ENCODE measurements around the gene RIMBP2.

DNA sequence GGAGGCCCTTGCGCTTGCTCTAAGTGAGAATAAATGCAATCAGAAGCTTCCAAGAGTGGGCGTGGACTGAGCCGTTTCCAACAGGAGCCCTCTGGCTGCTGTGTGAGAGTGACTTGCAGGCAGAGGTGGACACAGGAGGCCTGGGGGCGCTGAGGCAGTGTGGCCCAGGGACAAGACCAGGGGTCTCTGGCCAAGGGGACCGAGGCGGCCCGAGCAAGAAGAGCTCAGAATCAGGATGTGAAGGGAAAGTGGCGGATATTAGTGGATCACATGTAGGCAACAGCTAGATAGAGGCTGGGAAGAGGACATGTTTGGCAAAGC lies 8.6 kb downstream of the RIMBP2 start:
- TF ChIP-seq, protein P1, sequence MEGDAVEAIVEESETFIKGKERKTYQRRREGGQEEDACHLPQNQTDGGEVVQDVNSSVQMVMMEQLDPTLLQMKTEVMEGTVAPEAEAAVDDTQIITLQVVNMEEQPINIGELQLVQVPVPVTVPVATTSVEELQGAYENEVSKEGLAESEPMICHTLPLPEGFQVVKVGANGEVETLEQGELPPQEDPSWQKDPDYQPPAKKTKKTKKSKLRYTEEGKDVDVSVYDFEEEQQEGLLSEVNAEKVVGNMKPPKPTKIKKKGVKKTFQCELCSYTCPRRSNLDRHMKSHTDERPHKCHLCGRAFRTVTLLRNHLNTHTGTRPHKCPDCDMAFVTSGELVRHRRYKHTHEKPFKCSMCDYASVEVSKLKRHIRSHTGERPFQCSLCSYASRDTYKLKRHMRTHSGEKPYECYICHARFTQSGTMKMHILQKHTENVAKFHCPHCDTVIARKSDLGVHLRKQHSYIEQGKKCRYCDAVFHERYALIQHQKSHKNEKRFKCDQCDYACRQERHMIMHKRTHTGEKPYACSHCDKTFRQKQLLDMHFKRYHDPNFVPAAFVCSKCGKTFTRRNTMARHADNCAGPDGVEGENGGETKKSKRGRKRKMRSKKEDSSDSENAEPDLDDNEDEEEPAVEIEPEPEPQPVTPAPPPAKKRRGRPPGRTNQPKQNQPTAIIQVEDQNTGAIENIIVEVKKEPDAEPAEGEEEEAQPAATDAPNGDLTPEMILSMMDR (optimal IDR thresholded peaks at IDR 0.05 in 1 of 3, IDR thresholded peaks at IDR 0.05 in 1 of 3, conservative IDR thresholded peaks at IDR 0.05 in 1 of 3; ENCODE audit: extremely low read depth in 1 of 3, insufficient read depth in 2 of 3, low read length in 3 of 3): no peak
- no peak for TF ChIP-seq EZH2 (IDR thresholded peaks at IDR 0.05; ENCODE audit: low read length)
